Uterus (tissue), 4 donors: ENCODE measurements around the gene MCM9. TPM values are rescaled to one million over a fixed set of nuclear protein-coding genes. Genes with fewer than 3 reads are reported as not detected.

Experiments used
- DNase-seq, 2 donors: peaks; one replicate each; pipeline ENCODE4 v3.0.0-alpha.2; 2019 to 2020
- H3K27ac ChIP-seq, 2 donors: fragments of 200-600 bp; sonication (generic); 1 replicate in 1 of 2; 2 replicates in 1 of 2; pipeline ENCODE4 v1.5.1; 2016 to 2018
- H3K27me3 ChIP-seq, 2 donors: fragments of 200-600 bp; sonication (generic); one replicate each; pipeline ENCODE4 v1.5.1; 2018 to 2019; ENCODE audit warnings: control low read depth in 1 of 2
- H3K36me3 ChIP-seq, 2 donors: fragments of 200-600 bp; sonication (generic); one replicate each; pipeline ENCODE4 v1.5.1; 2019; ENCODE audit warnings: control low read depth in 1 of 2
- H3K4me1 ChIP-seq, 2 donors: fragments of 200-600 bp; sonication (generic); one replicate each; pipeline ENCODE4 v1.5.1; 2018 to 2019; ENCODE audit warnings: control low read depth in 1 of 2
- H3K4me3 ChIP-seq, 2 donors: fragments of 200-600 bp; sonication (generic); 1 replicate in 1 of 2; 2 replicates in 1 of 2; pipeline ENCODE4 v1.5.1; 2018 to 2019; ENCODE audit warnings: mild to moderate bottlenecking in 1 of 2
- H3K9me3 ChIP-seq, 2 donors: fragments of 200-600 bp; sonication (generic); one replicate each; pipeline ENCODE4 v1.5.1; 2019; ENCODE audit warnings: control low read depth in 1 of 2
- CTCF ChIP-seq, 4 experiments: fragments of 200-600 bp in 2 of 4; fragments of 450-650 bp in 2 of 4; sonication (generic) in 2 of 4; IDR thresholded peaks; one replicate each; pipeline ENCODE4 v1.5.1; 2016 to 2019; ENCODE audit warnings: antibody characterized with exemption in 4 of 4, mild to moderate bottlenecking in 2 of 4, moderate library complexity in 1 of 4
- POLR2A ChIP-seq, 2 donors: fragments of 450-650 bp; IDR thresholded peaks; one replicate each; pipeline ENCODE4 v1.6.1; 2016; ENCODE audit warnings: antibody characterized with exemption in 2 of 2, mild to moderate bottlenecking in 1 of 2, moderate library complexity in 1 of 2
- intact Hi-C: fragments of 100-400 bp; cut with DNase I; formaldehyde crosslinking; loops from one replicate; pipeline ENCODE4 v1.15.1; 2023; ENCODE audit warnings: low total_unique reads
- total RNA-seq, 4 donors: library from RNA; depleted of rRNA in 3 of 4; stranded (reverse); fragments of >200 nt in 3 of 4; gene quantifications; one replicate each; pipeline versions ENCODE4 v1.1.0 to v1.2.4, GENCODE V29; 2014 to 2023
- donor health status: DM: yes; HTN: yes; CAD: no.

Gene MCM9
- total RNA-seq, 4 donors from 2014 or later = 4.4 to 40.0 (median 24.5) TPM

DNA sequence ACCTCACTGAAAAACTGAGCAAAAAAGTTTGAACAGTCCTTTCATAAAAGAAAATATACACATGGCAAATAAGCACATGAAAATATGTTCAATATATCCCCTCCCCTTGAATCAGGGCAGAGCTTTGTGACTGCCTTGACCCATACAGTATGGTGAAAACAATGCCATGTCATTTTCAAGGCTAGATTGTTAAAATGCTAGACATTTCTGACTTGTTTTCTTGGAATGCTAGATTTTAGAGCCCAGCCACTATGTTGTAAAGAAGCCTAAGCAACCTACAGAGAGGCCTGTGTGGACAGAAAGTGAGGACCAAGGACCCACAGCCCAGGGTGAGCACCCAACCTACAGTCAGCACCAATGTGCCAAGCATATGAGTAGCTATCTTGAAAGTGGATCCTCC lies 58.1 kb downstream of the MCM9 start:
- Histone ChIP-seq H3K27ac (no peak overlapping the region), H3K4me1 (no peaks in the 10 kb centered on the region), H3K36me3 (no peaks in the 10 kb centered on the region), H3K27me3 (no peaks in the 10 kb centered on the region), H3K4me3 (no peak overlapping the region), H3K9me3 (no peaks in the 10 kb centered on the region)
- DNase-seq = no peak
- TF ChIP-seq CTCF (IDR thresholded peaks at IDR 0.05) (no peak), POLR2A (IDR thresholded peaks at IDR 0.05) (no peak)
- intact Hi-C loops = no loop called here

GRCh38 chr6:118876198-118876597 lies 58.8 kb downstream of the MCM9 start:
- DNase-seq = no peak
- no peaks in the 10 kb centered on the region for H3K36me3 ChIP-seq
- H3K4me1 ChIP-seq = no peaks in the 10 kb centered on the region
- TF ChIP-seq CTCF (IDR thresholded peaks at IDR 0.05) (no peak), POLR2A (IDR thresholded peaks at IDR 0.05) (no peak)
- H3K27ac ChIP-seq = no peak overlapping the region
- H3K9me3 ChIP-seq = no peaks in the 10 kb centered on the region
- intact Hi-C loops = no loop called here
- H3K4me3 ChIP-seq = no peak overlapping the region
- H3K27me3 ChIP-seq = no peaks in the 10 kb centered on the region

DNA sequence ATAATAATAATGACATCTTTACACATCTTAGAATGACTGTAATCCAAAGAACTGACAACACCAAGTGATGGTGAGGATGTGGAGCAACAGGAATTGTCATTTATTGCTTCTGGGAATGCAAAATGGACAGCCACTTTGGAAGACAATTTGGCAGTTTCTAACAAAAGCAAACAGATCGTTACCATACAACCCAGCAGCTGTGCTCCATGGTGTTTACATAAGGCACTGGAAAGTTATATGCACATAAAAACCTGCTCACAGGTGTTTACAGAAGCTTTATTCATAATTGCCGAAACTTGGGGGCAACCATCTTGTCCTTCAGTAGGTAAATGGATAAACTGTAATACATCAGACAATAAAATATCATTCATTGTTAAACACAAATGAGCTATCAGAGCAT lies 59.3 kb downstream of the MCM9 start:
- H3K9me3 ChIP-seq = no peaks in the 10 kb centered on the region
- H3K27me3 ChIP-seq = no peaks in the 10 kb centered on the region
- intact Hi-C loops = no loop called here
- no peaks in the 10 kb centered on the region for H3K4me1 ChIP-seq
- no peak overlapping the region for H3K27ac ChIP-seq
- no peak overlapping the region for H3K4me3 ChIP-seq
- TF ChIP-seq CTCF (IDR thresholded peaks at IDR 0.05) (no peak), POLR2A (IDR thresholded peaks at IDR 0.05) (no peak)
- H3K36me3 ChIP-seq = no peaks in the 10 kb centered on the region
- no peak for DNase-seq

GRCh38 chr6:118873239-118873638 lies 61.7 kb downstream of the MCM9 start:
- no peaks in the 10 kb centered on the region for H3K36me3 ChIP-seq
- no peak for DNase-seq
- H3K9me3 ChIP-seq = no peaks in the 10 kb centered on the region
- no peaks in the 10 kb centered on the region for H3K4me1 ChIP-seq
- H3K27me3 ChIP-seq = no peaks in the 10 kb centered on the region
- H3K27ac ChIP-seq = no peak overlapping the region
- intact Hi-C loops = no loop called here
- no peak overlapping the region for H3K4me3 ChIP-seq
- TF ChIP-seq POLR2A (IDR thresholded peaks at IDR 0.05) (no peak), CTCF (IDR thresholded peaks at IDR 0.05) (no peak)

DNA sequence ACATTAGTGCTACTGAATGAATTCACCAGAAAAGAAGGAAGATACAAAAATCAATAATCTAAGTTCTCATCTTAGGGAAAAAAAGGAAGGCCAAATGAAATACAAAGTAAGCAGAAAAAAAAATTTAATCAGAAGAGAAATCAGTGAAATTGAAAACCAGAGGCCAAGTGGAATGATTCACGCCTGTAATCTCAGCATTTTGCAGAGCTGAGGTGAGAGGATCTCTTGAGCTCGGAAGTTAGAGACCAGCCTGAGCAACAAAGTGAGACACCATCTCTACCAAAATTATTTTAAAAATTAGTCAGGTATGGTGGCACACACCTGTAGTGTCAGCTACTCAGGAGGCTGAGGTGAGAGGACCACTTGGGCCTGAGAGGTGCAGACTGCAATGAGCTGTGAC lies 62.2 kb downstream of the MCM9 start:
- Histone ChIP-seq H3K27me3 (no peaks in the 10 kb centered on the region), H3K4me1 (no peaks in the 10 kb centered on the region), H3K27ac (no peak overlapping the region), H3K9me3 (no peaks in the 10 kb centered on the region), H3K36me3 (no peaks in the 10 kb centered on the region), H3K4me3 (no peak overlapping the region)
- TF ChIP-seq POLR2A (IDR thresholded peaks at IDR 0.05) = no peak
- TF ChIP-seq CTCF (IDR thresholded peaks at IDR 0.05) = no peak
- intact Hi-C loops = no loop called here
- DNase-seq = no peak
